GM21360 (cell line): ENCODE results near the gene IFT122.

Experiments
- ATAC-seq: cut with Tn5 transposase; IDR thresholded peaks from one replicate; pipeline ENCODE4 v1.9.1; 2021; ENCODE audit warnings: mild to moderate bottlenecking, moderate library complexity; ENCODE audit not compliant: unreplicated experiment

IFT122 gene

DNA sequence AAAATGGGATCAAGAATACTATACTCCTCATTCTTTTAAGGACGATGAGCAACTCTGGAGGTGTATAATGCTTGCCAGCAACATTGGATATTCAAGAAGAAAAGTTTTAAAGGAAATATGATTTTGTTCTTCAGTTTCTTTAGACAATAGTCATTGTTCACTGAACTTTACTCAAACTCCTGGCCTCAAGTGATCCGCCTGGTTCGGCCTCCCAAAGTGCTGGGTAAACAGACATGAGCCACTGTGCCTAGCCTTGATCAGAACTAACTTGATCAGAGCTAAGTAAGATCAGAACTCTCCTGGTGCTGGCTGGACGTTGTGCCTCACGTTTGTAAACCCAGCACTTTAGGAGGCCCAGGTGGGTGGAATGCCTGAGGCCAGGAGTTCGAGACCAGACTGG is 24.2 kb upstream of the IFT122 start:
- ATAC-seq = no peak

GRCh38 chr3:129416415-129416814 is 23.6 kb upstream of the IFT122 start:
- ATAC-seq = no peak

DNA sequence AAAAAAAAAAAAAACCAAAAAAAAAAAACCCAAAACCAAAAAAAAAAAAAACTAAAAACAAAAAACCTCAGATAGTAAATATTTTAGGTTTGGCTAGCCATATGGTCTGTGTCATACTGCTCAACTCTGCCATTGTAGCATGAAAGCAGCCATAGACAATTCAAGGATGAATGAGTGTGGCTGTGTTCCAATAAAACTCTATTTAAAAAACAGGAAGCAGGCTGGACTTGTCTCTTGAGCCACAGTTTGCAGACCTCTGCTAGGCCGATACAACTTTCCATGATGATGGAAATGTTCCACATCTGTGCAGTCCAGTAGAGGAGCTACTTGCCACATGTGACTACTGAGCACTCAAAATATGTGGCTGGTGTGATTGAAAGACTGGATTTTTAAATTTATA is 22.7 kb upstream of the IFT122 start:
- no peak for ATAC-seq

DNA sequence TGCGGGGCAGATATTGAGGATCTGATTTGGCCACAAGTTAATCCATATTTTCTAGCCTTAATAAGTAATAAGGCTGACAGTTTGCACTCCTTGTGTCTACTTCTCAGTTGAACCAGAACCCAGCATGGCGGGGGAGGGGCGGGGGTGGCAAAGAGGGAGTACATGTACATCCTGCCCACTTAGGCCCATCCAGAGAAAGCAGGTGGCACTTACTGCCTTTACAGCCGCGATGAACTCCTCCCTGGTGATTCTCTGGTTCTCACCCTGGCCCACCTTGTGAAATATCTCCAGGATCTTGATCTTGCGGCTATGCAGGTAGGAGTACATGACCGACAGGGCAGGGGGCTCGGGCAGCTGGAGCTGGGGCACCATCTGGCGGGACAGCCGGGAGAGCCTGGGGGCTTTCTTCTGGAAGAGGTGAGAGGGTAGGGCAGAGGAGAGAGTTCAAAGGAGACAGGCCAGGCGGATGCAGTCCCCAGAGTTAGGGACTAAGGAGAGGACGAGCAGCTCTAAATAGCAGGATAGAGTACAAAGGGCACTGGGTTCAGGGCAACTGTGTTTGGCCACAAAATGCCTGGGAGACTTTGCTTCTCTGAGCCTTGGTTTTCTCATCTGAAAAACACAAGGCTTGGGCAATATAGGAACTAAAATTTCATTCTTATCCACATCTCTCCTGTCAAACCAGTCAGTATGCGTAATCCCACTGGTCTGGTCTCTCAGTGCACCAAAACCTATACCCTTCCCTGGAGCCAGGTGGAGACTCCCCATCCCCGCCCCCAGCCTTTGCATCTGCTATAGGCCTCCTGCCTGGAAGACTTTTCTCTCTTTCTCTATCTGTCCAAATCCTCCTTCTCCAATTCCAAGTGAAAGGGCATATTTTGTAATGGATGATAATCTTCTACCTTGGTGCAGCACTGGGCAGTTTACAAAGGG is 21.7 kb upstream of the IFT122 start:
- no peak for ATAC-seq

DNA sequence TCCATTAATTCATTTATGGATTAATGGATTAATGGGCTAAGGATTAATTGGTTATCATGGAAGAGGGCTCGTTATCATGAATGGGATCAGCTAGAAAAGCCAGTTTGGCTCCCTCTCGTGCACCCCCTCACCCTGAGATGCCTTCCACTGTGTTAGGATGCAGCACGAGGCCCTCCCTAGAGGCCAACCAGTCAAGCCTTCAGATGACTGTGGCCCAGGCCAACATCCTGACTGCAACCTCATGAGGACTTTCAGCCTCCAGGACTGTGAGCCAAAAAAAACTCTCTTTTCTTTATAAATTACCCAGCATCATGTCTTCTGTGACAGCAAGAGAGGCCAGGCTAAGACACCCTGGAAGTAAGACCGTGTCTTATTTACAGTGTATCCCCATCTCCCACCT is 20.5 kb upstream of the IFT122 start:
- no peak for ATAC-seq

DNA sequence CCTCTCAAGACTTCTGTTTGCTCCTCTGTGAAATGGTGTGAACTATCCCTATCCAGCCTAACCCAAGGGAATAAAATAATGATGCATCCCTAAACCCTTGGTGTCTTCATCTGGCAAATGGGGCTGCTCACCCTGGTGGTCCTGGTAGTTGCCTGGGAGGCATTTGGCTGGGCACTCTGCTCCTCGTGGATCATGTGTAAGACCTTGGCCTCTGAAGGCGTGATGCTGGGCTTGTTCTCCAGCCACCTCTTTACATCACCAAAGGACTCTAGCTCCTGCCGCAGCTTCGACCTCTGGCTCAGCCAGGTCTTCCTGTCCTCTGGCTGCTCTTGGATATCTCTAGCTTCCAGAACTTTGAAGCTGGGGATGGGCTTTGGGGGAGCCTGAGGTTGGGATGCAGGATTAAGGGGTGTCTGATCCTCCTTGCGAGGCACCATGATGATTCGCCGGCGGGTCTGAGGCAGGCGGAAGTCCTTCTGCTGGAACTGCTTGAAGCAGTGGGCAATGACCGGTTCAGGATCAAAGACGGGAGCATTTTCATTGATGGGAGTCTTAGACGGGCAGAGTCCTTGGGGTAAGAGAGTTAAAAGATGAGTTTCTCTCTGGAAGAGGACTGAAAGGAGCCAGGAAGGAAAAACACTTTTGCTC is 18.7 kb upstream of the IFT122 start:
- no peak for ATAC-seq

- no peak for ATAC-seq
These were observed 17.9 kb upstream of the IFT122 start for GRCh38 chr3:129421988-129422745.

GRCh38 chr3:129422897-129423296 is 17.1 kb upstream of the IFT122 start:
- ATAC-seq = no peak

GRCh38 chr3:129424185-129424841 is 15.7 kb upstream of the IFT122 start:
- ATAC-seq = peak; percentile 67

- no peak for ATAC-seq
These were observed 14.8 kb upstream of the IFT122 start for GRCh38 chr3:129425213-129425612.

DNA sequence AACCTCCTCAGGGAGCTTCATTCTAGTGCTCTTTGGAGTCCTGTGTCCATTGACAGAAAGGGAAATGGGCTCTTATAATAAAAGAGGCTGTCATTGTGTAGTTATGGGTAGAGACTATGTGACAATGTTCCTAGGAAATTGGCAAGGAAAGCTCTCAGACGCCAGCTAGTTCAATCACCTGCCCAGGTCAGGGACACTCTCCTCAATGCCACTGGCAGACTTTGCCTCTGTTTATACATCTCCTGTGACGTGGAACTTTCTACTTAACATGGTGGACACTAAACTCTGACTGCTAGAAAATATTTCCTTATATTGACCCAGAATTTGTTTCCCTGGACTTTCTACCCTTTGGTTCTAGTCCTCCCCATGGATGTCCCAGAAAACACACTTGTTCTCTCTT is 14.4 kb upstream of the IFT122 start:
- ATAC-seq = no peak

- ATAC-seq = no peak
These were observed 12.0 kb upstream of the IFT122 start for GRCh38 chr3:129428007-129428375.

DNA sequence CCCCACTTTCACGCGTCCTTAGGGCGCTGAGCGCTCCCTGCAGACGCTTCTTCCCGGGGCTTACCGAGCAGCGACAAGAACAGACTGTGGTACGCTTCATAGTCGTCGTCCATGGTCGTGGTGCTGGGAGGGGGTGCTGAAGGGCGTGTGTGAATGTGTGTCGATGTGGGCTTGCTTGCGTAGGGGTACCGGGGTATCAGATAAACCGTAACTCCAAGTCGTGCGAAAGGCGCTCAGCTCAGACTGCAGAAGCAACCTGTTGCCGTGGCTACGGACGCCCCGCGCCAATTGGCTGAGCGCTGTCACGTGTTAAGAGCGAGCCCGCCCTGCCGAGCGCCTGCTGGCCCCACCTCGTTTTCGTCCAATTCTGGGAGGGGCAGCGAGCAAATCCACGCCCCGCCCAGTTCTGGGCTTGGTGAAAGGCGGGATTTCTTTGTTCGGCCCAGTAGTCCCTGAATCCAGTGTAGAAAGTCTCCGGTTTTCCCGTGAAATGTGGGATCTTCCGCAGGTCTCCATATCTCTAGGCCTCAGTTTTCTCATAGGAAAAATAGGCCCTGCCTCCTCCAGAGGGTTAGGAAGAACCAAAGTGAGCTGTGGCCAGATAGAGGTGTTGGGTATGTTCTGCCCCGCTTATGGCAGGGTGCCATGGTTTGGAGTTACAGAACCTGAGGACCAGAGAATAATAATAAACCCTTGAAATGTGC is 11.5 kb upstream of the IFT122 start, which contains the start of gene EFCAB12:
TSS of gene EFCAB12 (minus strand) at position 261 of the 704 bp plus-strand sequence. CDS start at position 113, 148 bp downstream.
- ATAC-seq = peak; percentile 86

DNA sequence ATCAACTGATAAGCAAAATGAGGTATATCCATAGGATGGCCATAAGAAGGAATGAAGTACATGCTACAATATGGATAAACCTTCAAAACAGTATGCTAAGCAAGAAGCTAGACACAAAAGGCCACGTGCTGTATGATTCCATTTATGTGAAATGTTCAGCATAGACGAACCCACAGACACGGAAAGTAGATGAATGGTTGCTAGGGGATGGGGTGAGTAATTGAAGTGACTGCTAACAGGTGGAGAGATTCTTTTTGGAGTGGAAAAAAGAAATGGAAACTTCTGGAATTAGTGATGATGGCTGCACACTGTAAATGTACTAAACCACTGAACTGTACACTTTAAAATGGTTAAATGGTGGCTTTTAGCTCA is 11.0 kb upstream of the IFT122 start:
- no peak for ATAC-seq

DNA sequence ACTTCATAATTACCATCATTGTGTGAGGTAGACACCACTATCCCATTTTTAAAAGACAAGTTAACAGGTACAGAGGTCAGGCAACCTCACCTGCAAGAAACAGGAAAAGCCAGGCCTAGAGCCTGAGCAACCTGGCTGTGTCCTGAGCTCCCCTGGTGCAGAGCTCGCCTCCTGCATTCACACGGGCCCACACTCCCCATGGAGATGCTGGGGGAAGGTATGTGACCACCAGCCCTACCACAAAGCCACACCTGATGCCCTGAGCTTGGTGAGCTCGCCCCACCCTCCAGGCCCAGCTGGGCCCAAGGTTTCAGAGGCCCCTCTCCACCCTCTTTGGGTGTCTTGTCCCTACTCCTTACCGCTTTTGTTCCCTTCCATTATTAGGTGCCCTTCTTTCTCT is 10.4 kb upstream of the IFT122 start:
- no peak for ATAC-seq

DNA sequence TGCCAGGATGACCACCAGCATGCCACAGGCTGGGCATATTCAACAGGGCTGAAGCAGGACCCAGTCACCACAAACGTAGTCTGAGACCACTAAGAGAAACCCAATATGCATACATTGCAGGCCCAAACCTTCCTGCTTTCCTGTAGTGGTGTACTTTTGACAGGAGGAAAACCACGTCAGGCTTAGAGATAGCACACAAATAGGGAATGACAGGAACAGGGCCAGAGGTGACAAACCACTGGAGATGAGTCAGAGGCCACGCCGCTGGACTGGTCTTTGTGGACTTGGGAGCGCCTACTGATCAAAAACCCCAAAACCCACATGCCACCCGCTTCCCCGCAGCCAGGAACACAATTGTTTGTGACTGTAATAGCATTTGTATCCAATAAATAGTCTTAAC is 8.0 kb upstream of the IFT122 start:
- no peak for ATAC-seq

DNA sequence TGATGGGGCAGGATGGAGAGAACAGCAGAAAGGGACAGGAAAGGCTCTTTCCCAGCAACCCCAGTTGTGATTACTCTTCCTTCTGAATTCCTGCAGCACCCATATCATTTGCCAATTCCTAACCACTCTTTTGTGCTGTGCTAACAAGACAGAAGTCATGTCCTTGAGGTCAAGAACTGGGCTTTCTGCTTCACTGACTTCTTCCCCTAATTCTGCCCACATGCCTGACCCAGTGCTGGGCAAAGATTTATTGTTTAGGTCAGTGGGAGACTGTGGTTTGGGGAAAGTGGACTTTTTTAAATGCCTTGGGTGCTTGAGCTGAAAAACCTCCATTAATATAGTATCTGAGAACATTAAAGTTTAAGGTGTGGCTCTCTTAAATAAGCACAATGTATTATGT is 7.4 kb upstream of the IFT122 start:
- ATAC-seq = no peak

DNA sequence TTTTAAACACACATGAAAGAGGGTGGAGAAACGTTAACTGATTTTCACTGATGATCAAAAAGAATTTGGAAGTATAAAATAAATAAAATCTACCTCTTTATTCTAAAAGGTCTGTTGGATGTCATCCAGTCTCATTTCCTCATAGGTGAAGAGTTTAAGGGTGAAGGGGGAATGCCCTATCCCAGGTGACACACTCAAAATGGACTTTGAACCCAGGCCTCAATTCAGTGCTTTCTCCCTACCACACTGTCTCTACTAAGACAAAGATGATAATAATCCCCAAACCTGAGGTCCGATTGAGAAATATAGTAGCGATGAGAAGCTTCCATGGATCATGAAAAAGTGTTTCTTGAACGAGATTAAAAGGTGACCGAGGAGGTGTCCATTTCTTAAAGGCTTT is 6.5 kb upstream of the IFT122 start:
- ATAC-seq = no peak

DNA sequence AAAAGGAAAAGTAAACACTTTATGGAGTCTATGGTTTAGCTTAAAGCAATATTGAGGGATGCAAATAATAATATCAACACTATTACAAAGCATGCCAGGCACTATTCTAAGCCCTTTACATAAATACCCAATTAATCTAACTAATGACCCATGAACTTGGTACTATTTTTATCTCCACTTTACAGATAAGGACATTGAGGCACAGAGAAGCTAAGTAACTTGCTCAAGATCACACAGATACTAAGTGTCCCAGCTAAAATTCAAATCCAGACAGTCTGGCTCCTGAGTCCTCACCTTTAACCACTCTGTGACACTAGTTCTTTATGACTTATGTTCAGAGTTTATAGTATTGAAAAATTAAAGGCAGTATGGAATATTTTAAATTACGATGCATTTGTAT is 5.9 kb upstream of the IFT122 start:
- ATAC-seq = no peak

GRCh38 chr3:129435367-129435766 is 4.7 kb upstream of the IFT122 start:
- no peak for ATAC-seq
